Measurements from ENCODE around the gene RNF182. TPM values are rescaled to one million over a fixed set of nuclear protein-coding genes. Genes with fewer than 3 reads are reported as not detected.

The RNF182 gene
- total RNA-seq, 2 donors from 2014 or later = not detected

DNA sequence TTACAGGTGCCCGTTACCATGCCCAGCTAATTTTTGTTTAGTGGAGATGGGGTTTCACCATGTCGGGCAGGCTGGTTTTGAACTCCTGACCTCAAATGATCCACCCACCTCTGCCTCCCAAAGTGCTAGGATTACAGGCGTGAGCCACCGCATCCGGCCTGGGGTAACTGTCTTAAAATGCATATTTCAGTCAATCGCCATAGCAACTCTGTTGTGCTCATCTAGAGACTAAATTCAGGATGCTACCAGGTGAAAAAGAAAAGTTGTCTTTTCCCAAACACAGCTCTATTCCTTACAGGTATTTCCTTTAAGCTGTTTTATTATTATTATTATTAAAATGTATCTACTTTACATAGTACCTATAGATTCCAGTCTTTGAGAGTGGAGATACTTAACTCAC is 66.6 kb downstream of the RNF182 start:
- TF ChIP-seq, protein P1, sequence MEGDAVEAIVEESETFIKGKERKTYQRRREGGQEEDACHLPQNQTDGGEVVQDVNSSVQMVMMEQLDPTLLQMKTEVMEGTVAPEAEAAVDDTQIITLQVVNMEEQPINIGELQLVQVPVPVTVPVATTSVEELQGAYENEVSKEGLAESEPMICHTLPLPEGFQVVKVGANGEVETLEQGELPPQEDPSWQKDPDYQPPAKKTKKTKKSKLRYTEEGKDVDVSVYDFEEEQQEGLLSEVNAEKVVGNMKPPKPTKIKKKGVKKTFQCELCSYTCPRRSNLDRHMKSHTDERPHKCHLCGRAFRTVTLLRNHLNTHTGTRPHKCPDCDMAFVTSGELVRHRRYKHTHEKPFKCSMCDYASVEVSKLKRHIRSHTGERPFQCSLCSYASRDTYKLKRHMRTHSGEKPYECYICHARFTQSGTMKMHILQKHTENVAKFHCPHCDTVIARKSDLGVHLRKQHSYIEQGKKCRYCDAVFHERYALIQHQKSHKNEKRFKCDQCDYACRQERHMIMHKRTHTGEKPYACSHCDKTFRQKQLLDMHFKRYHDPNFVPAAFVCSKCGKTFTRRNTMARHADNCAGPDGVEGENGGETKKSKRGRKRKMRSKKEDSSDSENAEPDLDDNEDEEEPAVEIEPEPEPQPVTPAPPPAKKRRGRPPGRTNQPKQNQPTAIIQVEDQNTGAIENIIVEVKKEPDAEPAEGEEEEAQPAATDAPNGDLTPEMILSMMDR (IDR thresholded peaks at IDR 0.05) = no peak
- no peak overlapping the region for H3K27ac ChIP-seq
- no peaks in the 10 kb centered on the region for H3K4me1 ChIP-seq (ENCODE audit: control insufficient read depth in 1 of 2, low read depth in 2 of 2)
- no peak for DNase-seq (ENCODE audit: low spot score)
- H3K36me3 ChIP-seq = no peaks in the 10 kb centered on the region
- no peak overlapping the region for H3K4me3 ChIP-seq
- H3K9me3 ChIP-seq = no peaks in the 10 kb centered on the region
- H3K27me3 ChIP-seq (replicated peaks; ENCODE audit: insufficient read depth) = no peaks in the 10 kb centered on the region
- ATAC-seq (ENCODE audit: insufficient number of reproducible peaks, low FRiP score, low read depth) = no peak

DNA sequence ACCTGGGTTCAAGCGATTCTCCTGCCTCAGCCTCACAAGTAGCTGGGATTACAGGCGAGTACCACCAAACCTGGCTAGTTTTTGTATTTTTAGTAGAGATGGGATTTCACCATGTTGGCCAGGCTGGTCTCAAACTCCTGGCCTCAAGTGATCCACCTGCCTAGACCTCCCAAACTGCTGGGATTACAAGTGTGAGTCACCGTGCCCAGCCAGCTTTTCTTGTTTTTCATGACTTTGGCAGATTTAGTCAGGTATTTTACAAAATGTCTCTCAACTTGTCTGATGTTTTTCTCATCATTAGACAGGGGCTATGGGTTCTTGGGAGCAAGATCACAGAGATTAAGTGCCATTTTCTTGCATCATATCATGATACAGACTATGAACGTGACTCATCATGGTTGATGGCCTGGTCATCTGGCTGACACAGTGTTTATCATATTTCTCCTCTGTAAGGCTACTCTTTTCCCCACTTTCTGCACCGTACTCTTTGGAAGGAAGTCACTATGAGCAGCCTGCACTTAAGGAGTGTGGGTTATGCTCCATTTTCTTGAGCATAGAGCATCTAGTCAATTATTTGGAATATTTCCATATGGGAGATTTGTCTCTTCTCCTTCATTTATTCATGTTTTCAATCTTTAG is 67.8 kb downstream of the RNF182 start:
- Histone ChIP-seq H3K27me3 (replicated peaks; ENCODE audit: insufficient read depth) (no peaks in the 10 kb centered on the region), H3K4me3 (no peak overlapping the region), H3K4me1 (ENCODE audit: control insufficient read depth in 1 of 2, low read depth in 2 of 2) (no peaks in the 10 kb centered on the region), H3K9me3 (no peaks in the 10 kb centered on the region), H3K27ac (no peak overlapping the region), H3K36me3 (no peaks in the 10 kb centered on the region)
- TF ChIP-seq, protein P1 (IDR thresholded peaks at IDR 0.05) = no peak
- ATAC-seq (ENCODE audit: insufficient number of reproducible peaks, low FRiP score, low read depth) (no peak), DNase-seq (ENCODE audit: low spot score) (no peak)

DNA sequence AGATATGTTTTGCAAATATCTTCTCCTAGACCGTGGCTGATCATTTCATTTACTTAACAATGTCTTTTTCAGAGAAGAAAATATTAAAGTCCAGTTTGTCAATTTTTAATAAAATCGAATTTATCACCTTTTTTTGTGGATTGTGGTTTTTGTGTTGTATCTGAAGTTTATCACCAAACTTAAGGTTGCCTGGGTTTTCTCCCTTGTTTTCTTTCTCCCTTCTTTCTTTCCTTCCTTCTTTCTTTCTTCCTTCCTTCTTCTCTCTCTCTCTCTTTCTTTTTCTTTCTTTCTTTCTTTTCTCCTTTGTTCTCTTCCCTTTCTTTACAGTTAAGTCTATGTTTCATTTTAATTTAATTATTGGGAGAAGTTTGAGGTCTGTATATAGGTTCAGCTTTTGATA is 68.7 kb downstream of the RNF182 start:
- Histone ChIP-seq H3K27me3 (replicated peaks; ENCODE audit: insufficient read depth) (no peaks in the 10 kb centered on the region), H3K27ac (no peak overlapping the region), H3K4me1 (ENCODE audit: control insufficient read depth in 1 of 2, low read depth in 2 of 2) (no peaks in the 10 kb centered on the region), H3K9me3 (no peaks in the 10 kb centered on the region), H3K4me3 (no peak overlapping the region), H3K36me3 (no peaks in the 10 kb centered on the region)
- ATAC-seq (ENCODE audit: insufficient number of reproducible peaks, low FRiP score, low read depth) = no peak
- TF ChIP-seq, protein P1 (IDR thresholded peaks at IDR 0.05) = no peak
- DNase-seq (ENCODE audit: low spot score) = no peak

DNA sequence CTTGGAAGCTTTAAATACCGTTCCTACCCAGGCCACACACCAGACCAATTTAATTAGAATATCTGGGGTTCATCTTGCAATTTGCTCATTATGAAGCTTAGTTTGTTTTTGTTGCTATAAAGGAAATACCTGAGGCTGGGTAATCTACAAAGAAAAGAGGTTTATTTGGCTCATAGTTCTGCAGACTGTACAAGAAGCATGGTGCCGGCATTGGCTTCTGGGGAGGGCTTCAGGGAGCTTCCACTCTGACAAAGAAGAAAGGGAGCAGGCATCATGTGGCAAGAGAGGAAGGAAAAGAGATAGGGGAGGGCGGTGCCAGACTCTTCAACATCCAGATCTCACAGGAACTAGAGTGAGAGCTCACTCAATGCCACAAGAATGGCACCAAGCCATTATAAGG is 73.6 kb downstream of the RNF182 start:
- H3K4me3 ChIP-seq = no peak overlapping the region
- ATAC-seq (ENCODE audit: insufficient number of reproducible peaks, low FRiP score, low read depth) = no peak

DNA sequence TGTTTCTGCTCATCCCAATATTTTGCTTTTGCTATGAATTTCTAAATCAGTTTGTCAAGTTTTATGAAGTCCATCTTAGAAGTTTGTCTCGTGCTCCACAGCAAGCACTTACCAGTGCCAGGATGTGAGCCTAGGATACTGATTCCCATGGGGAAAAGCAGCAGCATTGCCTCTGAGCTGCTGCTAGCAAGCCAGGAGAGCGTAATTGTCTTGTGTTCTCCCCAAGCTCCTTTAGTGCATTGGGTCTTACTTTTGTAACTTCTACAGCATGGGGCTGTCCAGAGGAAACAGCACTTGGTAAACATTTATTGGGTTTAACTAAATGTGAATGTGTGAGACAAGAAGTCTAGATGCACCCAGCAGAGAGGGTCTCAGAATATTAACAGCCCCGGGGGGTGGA is 76.1 kb downstream of the RNF182 start:
- DNase-seq (ENCODE audit: low spot score) (no peak), ATAC-seq (ENCODE audit: insufficient number of reproducible peaks, low FRiP score, low read depth) (no peak)
- Histone ChIP-seq H3K4me1 (ENCODE audit: control insufficient read depth in 1 of 2, low read depth in 2 of 2) (no peaks in the 10 kb centered on the region), H3K4me3 (no peak overlapping the region), H3K27ac (no peak overlapping the region), H3K27me3 (replicated peaks; ENCODE audit: insufficient read depth) (no peaks in the 10 kb centered on the region), H3K36me3 (no peaks in the 10 kb centered on the region), H3K9me3 (no peaks in the 10 kb centered on the region)
- TF ChIP-seq, protein P1 (IDR thresholded peaks at IDR 0.05) = no peak

More for the DNA sequence above, 73.6 kb downstream of the RNF182 start:
- H3K4me1 ChIP-seq (ENCODE audit: control insufficient read depth in 1 of 2, low read depth in 2 of 2) = no peaks in the 10 kb centered on the region
- DNase-seq (ENCODE audit: low spot score) = no peak
- TF ChIP-seq, protein P1 (IDR thresholded peaks at IDR 0.05) = no peak
- no peak overlapping the region for H3K27ac ChIP-seq
- no peaks in the 10 kb centered on the region for H3K27me3 ChIP-seq (replicated peaks; ENCODE audit: insufficient read depth)
- no peaks in the 10 kb centered on the region for H3K9me3 ChIP-seq
- no peaks in the 10 kb centered on the region for H3K36me3 ChIP-seq

Measured in thoracic aorta (tissue), 2 donors.